GM19351 (cell line): ENCODE measurements around the gene SDHB.
"Not testable (repeated sequence)": the region's sequence is repeated elsewhere in the genome, so short reads cannot be mapped to it uniquely, and the experiment has no call there.

Source experiments
- ATAC-seq: cut with Tn5 transposase; IDR thresholded peaks from one replicate; pipeline ENCODE4 v1.9.1; 2021; ENCODE audit warnings: mild to moderate bottlenecking, moderate library complexity; ENCODE audit not compliant: unreplicated experiment

SDHB gene

DNA sequence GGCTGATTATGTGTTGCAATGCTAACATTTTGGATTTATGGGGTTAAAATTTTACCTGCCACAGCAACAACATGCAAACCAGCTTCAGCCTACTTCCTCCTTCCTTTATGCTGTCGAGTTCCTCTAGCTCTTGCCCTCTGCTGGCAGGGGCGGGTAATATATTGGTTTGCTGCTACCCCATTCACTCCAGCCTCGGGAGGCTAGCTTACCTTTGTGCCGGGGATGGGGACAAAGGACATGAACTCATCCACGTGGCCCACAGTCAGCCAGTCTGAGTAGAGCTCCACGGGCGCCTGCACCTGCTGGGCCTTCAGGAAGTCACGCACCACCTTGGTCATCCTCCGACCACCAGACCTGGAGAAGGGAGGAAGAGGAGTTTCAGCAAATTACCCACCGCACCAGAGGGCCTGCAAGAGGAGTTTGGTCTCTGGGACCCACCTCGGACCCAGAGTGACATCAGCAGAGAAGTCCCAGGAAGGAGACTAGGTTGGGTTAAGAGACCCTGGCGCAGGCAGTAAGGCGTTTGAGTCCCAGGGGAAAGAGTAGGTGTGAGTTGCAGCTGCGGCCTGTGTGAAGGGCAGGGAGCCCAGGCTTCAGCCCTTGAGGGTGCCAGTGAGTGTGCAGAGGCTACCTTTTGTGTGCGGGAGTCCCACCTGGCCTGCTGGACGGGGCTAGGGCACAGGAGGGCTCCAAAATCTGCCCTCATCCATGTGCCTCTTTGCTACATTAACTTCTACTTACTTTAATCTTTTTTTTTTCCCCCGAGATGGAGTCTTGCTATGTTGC lies 21.8 kb upstream of the SDHB start:
- ATAC-seq, result no peak

DNA sequence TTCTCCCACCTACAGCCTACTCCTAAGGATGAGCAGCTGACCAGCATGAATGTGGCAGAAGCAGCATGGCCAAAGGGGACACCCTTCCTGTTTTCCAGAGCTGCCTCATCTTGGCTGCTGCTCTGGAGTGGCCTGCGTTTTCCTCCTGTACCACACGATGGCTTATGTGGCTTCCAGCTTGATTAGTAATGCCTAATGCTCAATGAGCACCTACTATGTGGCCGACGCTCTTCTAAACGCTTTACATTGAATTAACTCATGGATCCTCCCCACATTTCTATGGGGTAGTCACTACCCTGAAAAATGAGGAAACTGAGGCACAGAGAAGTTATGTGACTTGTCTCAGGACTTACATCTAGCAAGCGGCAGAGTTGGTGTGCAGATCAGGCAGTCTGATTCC lies 18.0 kb upstream of the SDHB start:
- ATAC-seq, result no peak

DNA sequence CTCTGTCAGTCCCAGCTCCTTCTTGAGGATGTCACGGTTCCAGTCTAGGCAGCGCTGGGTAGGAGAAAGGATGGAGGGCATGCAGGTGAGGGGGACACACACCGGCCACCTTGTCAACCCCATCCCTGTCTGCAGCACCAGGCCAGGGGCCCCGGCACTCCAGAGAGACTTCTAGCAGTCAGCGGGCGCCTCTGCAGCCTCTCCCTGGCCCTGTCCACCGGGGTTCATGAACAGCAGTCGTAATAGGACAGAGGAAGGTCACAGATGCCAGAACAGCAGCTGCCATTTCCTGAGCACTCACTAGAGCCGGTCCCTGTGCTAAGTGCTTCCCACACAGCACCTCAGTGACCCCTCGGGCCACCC lies 16.3 kb upstream of the SDHB start:
- ATAC-seq, result no peak

DNA sequence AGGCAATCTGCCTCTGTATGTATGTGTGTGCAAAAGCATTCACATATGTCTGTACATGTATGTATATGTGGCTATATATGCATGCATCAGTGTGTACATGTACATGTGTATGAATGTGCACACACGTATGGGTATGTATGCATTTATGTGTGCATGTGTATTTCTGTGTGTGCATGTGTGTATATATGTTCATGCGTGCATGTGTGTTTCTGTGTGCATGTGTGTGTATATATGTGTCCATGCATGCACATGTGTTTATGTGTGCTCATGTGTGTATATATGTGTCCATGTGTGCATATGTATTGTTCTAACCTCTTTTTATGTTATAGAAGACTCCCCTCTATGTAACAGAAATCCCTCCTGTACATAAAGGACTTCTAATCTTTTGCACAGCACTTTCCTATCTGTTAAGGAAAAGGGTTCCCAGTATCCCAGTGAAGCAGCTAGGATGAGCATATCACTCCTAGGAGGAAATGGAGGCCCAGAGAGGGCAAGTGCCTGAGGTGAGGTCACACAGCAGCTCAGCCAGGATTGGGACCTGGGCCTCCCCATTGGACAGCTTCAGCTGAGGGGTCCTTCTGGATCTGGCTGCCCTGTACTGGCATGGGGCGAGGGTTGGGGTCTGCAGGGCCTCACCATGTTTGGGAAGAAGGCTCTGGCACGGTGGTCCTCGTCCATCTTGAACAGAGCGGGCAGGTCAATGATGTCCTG lies 15.8 kb upstream of the SDHB start:
- ATAC-seq, result no peak

DNA sequence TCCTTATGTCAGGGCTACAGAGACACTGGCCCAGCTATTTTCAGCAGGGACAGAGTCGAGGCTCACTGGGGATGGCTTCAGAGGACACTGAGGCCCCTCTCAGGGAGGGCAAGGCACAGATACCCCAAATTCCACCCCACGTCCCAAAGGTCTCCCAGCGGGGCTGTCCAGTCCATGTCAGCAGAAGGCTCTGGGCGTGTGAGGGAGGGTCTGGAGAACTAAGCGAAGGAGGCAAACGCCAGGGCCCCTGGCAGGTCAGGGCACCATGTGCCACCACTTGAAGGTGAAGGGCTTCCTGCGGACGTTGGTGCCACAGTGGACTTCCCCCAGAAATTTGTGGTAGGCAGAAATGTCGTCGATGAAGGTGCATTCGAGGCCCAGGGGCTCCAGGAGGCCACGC lies 15.0 kb upstream of the SDHB start:
- ATAC-seq, result no peak

DNA sequence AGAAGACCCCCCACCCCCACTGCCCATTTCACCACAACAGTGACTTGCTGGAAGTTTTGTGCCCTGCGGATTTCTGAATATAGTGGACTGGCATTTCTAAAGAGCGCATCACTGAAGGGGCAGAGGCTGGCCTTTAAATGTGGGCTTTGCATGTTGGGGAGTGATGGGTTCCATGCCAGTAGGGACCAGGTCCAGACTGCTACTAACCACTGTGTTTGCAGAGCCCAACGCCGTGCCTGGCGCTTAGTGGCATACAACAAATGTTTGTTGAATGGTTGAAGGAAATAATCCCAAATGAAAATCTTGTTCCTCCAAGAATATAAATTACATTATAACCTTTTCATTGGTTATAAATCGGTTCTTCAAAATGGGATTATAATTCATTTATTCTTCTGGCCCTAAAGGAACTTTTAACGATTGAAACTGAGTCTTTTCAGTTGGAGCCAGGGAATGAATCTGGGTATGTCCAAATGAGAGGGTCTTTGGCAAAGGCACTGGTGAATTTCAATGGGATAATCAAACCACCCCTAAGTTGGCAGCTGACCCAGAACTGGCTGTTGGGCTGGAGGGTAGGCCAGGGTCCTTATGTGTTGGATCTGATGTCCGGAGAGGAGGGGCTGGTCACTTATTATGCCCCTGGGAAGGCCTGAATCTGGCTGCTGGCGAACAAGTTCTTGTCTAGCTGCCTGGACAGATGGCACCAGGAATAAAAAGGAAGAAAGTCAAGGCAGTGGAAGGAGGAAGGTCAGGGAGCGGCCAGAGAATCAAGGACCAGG lies 13.8 kb upstream of the SDHB start:
- no peak for ATAC-seq

DNA sequence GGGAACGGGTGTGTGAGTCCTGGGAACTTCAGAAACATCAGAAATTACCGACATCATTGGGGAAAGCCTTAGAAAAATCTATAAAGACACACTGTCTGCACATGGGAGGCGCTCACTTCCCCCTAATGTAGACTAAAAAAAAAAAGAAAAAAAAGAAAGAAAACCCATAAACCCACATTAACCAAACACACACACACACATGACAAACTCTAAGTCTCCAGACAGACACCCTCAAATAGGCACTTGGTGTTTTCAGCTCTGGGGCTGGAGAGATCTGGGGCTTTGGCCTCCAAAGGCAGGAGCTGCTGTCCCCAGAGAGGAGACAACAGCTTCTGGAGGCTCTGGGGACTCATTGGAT lies 13.2 kb upstream of the SDHB start:
- no peak for ATAC-seq

DNA sequence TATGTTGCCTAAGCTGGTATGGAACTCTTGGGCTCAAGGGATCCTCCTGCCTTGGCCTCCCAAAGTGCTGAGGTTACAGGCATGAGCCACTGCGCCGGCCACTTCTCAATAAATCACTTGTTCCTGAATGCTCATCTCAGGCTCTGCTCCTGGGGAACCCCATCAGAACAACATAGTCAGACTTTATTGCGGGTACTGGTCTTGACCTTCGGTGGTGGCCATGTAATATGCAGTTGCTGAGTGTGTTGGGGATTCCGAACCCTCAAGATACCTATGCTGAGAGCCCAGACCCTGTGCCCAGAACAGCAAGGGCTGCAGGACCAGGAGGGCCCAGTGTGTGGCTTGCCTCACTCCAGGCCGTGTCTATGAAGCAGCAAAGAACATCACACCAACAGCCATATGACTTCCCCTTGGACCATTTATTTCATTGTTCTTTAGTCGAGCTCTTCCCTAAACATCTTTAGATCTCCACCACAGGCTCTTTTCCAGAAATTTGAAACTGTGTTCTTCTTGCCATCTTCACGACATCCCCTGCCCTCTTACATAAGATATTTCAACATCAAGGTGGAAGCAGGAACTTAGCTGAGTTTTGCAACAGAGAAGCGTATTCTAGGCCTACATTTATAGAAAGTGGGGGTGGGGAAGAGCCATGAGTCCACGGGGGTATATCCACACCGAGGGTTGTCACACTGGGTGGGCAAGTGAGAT lies 12.7 kb upstream of the SDHB start:
- ATAC-seq, result no peak

DNA sequence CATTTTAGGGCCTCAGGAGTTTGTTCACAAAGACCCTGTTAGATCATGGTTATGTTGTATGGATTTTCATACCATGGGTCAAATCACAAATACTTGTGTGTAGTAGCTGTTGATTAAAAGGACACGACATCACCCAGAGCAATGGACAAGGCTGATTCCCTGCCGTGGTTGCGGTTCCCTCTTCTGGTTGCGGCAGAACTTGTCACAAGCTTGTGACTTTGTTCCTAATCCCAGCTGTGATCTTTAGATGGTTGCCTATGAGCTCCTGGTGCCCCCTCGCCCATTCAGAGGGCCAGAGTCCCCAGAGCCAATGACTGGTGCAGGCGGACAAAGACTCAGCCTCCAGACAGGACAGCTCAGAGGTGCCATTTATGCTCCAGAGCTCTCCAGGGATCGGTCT lies 11.8 kb upstream of the SDHB start:
- ATAC-seq, result no peak

DNA sequence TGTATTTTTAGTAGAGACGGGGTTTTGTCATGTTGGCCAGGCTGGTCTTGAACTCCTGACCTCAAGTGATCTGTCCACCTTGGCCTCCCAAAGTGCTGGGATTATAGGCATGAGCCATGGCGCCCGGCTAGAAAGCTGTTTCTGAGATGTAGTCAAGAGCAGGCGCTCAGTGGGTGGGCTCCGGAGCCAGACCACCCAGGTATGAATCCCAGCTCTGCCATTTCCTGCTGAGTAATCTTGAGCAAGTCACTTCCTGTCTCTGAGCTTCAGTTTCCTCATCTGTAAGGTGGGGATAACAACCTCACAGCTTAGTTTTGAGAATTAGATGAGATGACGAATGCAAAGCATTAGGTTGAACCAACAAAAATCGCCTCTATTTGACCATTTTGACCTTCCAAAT lies 8.9 kb upstream of the SDHB start:
- ATAC-seq, result not testable (repeated sequence)

DNA sequence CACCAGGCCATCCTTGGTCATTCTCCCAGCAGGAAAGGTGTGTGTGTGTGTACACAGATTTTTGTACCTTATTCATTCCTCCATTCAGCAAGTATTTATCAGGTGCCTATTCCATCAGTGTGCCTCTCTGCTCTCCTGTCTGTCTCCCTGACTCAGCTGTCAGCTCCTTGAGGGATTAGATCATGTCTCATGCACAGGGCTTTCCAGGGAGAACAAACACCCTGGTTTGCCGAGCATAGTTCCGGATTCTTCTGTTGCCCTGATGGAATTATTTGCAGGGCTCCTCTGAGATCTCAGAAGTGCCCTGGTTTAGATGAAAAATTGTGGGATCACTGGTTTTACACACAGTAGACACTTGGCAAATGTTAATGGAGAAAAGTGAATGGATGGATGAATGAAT lies 8.1 kb upstream of the SDHB start:
- ATAC-seq, result no peak

DNA sequence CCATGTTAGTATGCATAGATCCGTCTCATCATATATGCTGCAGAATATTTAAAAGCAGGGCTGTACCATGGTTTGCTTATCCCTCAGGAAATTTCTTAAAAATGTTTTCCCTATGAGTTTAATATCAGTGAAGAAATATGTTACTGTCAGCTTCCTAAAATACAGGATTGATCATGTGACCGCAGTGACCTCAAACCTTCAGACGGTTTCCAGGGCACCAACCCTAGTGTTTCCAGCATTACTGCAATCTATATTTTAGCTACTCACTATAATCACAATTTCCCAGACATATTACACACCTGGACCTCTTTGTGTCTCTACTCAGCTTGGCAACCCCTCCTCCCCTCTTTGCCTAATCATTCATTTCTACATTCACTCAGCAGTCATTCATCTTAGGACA lies 7.7 kb upstream of the SDHB start:
- no peak for ATAC-seq

DNA sequence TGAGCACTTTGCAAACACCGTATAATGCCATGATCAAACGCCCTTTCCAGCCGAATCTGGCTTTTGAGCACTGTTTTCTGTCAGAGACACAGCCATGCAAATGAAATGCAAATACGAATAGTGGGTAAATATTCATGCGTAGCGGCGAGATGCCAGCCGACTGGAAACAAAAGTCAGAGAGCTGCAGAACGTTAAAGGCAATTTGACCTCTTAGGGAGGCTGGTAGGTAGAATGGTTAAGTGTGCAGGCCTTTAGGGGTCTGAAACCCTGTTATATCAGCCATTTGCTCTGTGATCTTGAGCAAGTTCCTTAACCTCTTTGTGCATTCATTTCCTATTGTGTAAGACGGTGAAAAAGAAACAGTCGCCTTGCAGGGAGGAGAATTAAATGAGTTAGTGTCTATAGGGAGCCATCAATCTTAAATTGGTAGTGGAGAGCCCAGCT lies 6.5 kb upstream of the SDHB start:
- no peak for ATAC-seq

DNA sequence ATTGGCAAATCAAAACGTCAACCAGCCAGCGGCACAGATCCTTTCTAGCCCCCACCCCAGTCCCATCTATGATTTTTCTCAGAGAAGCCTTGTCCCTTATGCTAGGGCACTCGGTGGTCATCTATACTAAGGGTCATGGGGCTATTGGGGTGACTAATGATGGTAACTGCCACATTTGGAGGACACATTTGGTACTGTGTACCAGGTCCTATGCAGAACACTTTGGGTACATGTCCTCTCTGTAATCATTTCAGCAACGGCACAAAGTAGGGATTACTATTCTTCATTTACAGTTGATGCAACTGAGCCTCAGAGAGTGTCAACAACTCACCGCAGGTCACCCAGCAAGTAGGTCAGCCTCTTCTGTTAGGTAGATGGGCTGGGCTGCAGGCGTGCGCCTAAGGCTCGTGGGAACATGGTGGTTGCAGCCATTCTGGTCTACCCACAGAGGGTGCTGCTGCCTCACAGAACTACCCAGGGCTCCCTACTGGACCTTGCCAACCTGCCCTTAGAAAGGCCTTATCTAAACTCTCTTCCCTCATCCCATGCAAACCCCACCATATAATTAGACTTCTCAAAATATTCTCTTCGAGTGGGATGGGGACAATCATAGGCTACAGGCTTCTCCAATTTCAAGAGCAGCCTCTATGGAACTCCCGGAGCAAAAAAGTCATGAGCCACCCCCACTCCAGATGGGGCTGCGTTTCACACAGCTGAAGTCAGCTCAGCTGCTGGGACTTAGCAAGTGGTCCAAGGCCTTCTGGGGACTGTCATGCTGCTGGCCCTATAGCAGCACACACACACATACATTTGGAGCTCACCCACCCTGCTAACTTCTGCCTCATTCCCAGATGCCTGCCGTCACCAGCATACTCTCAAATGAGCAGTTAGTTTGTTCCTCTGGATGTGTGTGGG lies 5.8 kb upstream of the SDHB start:
- peak; percentile 61 for ATAC-seq

DNA sequence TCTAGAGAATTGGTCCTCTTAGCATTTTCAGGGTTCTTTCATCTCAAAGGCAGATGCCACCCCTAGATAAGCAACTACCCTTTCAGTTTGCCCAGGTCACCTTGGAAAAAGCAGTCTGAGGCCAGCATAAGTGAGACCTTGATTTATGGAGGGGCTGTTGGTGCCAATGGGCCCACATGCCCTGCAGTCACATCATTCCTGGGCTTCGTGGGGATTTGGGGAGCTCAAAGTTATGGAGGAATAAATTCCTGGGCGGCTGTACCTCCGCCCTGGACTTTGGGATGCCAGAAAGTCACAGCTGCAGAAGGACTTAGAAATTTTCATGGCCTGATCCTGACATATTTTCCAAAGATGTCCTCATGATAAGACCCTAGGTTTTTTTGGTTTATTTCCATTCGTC lies 2.7 kb upstream of the SDHB start:
- no peak for ATAC-seq

DNA sequence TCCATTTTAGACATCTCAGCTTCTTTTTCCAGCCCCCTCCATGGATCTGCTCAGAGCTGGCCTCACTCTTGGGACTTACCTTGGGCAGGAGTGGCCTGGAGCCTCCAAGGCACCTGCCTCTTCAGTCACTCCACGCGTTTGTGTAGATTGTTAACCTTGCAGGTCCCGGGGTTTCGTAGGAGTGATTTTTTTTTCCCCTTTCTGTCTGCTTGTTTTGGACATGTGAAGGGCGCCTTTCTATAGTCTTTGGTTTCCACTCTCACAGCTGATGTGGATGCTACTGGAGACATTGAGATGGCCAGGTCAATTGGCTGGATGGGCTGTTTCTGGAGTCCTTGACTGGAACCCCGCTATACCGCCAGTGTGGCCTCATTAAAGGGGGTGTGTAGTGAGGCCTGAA lies 2.0 kb upstream of the SDHB start:
- ATAC-seq, result no peak

DNA sequence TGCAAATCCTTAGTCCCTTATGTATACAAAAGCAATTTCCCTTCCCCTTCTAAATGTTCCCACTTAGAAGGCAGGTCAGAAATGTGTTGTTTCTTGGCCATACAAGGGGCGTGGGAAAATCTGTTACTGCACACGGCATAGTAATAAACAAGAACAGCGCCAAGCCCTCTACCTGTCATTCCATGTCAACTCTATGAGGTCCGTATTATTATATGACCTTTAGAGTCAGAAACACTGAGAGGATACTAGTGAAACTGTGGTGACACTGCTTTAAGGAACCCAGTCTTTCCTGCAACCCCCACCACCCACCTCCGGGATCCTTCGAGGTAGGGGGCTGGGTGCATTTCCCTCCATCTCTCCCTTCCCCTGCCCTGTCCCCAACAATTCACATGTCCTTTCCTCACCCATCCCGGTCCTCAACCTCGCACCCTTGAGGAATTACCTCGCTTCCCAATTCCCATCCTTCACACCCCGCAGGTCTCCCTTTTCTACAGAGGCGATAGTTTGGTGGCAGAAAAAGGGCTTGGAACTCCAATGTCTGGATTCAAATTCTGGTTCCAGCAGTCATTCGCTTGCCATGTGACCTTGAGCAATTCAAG lies 647 bp downstream of the SDHB start:
- no peak for ATAC-seq

DNA sequence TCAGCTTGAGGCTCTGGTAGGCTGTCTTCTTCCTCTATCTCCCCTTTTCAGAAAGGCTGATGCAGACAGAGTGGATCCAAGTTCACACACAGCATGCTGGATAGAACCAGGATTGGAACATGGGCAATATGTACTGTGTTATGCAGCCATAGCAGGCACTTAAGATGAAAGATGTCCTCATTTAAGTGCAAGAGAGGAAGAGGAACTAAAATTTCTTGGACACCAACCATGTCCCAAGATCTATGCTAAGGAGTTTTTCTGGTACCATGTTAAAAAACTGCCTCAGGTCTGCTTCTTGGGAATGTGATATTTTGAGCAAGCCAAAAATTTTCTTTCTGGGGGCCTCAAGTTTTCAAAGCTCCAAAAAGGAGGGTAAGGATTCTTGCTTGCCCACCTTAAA lies 1.2 kb downstream of the SDHB start:
- ATAC-seq, result no peak

DNA sequence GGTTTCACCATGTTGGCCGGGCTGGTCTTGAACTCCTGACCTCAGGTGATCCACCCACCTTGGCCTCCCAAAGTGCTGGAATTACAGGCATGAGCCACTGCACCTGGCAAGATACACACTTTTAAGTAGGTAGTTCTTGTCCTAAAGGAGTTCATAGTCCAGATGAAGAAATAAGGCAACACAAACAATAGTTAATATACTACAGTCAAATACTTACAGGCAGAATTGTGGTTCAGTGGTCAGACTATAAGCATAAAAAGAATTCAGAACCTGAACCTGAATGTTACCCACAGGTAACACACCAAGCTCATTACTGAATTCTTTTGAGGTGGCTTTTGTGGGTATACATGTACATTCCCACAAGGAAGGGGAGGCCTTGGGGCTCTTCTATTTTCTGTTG lies 1.8 kb downstream of the SDHB start:
- ATAC-seq, result no peak

DNA sequence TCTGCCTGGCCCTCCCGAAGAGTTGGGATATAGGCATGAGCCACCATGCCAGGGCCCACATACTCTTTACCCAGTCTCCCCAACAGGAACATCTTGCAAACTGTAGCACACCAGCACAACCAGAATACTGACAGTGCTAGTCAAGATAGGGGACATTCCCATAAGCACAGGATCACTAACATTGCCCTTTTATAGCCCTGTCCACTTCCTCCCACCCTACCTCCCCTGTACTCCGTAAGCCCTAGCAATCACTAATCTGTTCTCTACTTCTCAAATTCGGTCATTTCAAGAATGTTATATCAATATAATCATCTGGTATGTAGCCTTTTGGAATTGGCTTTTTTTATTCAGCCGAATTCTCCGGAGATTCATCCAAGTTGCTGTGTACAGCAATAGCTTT lies 5.9 kb downstream of the SDHB start:
- no peak for ATAC-seq
